ENCODE measurements around the gene F12.

The F12 gene

DNA sequence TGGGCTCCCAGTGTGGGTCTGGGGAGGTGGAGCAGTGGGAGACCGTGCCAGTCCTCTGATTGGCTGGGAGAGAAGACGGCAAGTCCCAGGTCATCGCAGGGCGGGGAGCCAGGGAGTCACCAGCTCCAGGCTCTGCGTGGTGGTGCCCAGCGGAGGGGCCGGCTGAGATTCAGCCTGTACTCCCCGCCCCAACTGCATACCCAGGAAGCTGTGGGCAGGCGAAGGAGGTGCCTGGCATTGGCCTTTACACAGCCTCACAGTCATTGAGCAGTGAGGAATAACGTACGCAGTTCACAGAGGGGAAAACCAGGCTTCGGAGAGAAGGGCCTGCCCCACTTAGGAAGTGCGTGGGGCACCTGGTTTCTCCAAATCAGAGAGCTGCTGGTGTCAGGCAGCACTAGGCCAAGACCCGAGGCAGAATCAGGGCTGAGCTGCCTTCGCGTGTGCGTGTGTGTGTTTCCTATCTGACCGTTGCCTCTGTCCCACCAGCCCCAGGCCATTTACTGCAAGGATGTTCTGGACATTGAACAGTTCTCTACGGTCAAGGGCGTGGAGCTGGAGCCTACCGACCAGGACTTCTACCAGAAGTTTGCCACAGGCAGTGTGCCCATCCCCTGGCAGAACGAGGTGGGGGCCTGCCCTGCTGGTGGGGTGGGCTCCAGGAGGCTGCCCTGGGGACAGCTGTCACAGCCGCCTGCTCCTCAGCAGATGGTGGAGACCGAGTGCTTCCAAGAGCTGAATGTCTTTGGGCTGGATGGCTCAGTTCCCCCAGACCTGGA, 31.0 kb upstream of the F12 start:
- Mint-ChIP-seq H3K27ac (peak overlapping the region; percentile 82), H3K27me3 (no peaks in the 10 kb centered on the region), H3K9me3 (no peaks in the 10 kb centered on the region), H3K36me3 (ENCODE audit: low read depth) (peaks cover 48% of the 10 kb centered on the region), H3K4me3 (peak overlapping the region; percentile 20), H3K4me1 (ENCODE audit: low read depth) (peaks cover 60% of the 10 kb centered on the region)

DNA sequence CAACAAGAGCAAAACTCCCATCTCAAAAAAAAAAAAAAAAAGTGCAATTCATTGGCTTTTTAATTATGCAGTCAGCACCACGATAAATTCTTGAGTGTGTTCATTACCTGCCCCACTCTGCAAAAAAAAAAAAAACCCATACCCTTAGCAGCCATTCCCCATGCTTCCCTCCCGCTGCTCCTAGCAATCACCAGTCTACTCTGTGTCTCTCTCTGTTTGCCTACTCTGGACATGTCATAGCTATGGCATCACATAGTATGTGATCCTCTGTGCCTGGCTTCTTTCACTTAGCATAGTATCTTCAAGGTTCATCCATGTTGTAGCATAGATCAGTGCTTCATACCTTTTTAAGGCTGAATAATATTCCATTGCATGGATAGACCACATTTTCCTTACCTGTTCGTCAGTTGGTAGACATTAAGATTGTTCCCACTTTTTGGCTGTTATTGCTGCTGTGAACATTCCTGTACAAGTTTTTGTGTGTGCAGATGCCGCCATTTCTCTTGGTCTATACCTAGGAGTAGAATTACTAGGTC, 30.2 kb upstream of the F12 start:
- peaks cover 59% of the 10 kb centered on the region for H3K4me1 Mint-ChIP-seq (ENCODE audit: low read depth)
- peak overlapping the region; percentile 20 for H3K4me3 Mint-ChIP-seq
- H3K27ac Mint-ChIP-seq = peak overlapping the region; percentile 82
- peaks cover 56% of the 10 kb centered on the region for H3K36me3 Mint-ChIP-seq (ENCODE audit: low read depth)
- no peaks in the 10 kb centered on the region for H3K27me3 Mint-ChIP-seq
- no peaks in the 10 kb centered on the region for H3K9me3 Mint-ChIP-seq

DNA sequence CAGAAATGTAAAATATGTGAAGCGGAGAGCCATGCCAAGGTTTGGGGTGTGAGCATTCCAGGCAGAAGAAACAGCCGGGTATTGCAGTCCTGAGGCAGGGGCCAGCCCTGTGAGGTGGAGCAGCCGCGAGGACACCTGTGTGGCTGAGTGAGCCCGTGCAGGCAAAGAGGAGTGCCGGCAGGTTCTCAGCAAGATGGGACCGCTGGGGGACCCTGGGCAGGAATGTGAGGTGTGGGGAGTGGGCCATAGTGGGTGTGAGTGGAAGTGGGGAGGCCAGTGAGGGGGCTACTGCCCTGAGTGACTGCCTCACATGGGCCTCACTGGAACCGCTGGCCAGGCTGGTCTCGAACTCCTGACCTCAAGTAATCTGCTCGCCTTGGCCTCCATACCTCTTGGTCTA, 29.1 kb upstream of the F12 start:
- Mint-ChIP-seq H3K4me1 (ENCODE audit: low read depth) (peaks cover 61% of the 10 kb centered on the region), H3K27me3 (no peaks in the 10 kb centered on the region), H3K27ac (no peak overlapping the region), H3K36me3 (ENCODE audit: low read depth) (peaks cover 67% of the 10 kb centered on the region), H3K4me3 (no peak overlapping the region), H3K9me3 (no peaks in the 10 kb centered on the region)

DNA sequence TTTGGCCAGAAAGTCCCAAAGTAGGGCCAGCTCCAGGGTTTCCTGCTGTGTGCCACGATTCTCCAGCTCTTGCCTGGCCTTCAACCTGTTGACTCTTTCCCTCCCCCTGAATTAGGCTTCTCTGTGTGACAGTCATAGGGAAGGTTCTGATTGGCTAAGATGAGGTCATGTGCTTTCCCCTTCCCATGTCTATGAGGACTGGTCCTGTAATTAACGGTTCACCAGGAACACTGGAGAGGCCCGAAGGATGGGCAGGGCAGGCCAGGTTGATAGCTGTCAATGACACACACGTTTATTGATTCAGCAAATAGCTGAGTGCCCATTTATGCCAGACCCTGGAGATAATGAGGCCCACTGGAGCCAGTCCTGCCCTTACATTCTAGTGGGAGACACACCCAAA, 28.3 kb upstream of the F12 start:
- no peak overlapping the region for H3K4me3 Mint-ChIP-seq
- peaks cover 70% of the 10 kb centered on the region for H3K36me3 Mint-ChIP-seq (ENCODE audit: low read depth)
- H3K27me3 Mint-ChIP-seq = no peaks in the 10 kb centered on the region
- no peaks in the 10 kb centered on the region for H3K9me3 Mint-ChIP-seq
- H3K27ac Mint-ChIP-seq = peak overlapping the region; percentile 36
- peaks cover 70% of the 10 kb centered on the region for H3K4me1 Mint-ChIP-seq (ENCODE audit: low read depth)

DNA sequence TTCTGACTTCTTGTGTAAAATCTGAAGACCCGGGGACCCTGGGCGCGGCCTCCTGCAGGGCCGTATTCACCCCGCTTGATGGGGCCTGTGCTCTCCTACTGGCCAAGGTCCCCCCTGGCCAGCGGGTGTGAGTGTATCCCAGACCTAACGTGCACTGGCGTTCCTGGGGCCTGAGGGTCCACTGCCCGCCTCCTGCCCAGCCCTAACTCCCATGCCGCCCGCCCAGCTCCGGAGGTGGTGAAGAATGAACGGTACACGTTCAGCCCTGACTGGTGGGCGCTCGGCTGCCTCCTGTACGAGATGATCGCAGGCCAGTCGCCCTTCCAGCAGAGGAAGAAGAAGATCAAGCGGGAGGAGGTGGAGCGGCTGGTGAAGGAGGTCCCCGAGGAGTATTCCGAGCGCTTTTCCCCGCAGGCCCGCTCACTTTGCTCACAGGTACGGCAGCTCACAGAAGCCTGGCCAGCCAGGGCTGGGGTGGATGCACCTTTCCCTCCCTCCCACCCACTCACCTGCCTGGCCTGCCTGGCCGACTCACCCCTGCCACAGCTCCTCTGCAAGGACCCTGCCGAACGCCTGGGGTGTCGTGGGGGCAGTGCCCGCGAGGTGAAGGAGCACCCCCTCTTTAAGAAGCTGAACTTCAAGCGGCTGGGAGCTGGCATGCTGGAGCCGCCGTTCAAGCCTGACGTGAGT, 26.6 kb upstream of the F12 start:
- H3K36me3 Mint-ChIP-seq (ENCODE audit: low read depth) = peaks cover 71% of the 10 kb centered on the region
- no peak overlapping the region for H3K4me3 Mint-ChIP-seq
- no peaks in the 10 kb centered on the region for H3K27me3 Mint-ChIP-seq
- H3K9me3 Mint-ChIP-seq = no peaks in the 10 kb centered on the region
- H3K27ac Mint-ChIP-seq = no peak overlapping the region
- H3K4me1 Mint-ChIP-seq (ENCODE audit: low read depth) = peaks cover 82% of the 10 kb centered on the region

DNA sequence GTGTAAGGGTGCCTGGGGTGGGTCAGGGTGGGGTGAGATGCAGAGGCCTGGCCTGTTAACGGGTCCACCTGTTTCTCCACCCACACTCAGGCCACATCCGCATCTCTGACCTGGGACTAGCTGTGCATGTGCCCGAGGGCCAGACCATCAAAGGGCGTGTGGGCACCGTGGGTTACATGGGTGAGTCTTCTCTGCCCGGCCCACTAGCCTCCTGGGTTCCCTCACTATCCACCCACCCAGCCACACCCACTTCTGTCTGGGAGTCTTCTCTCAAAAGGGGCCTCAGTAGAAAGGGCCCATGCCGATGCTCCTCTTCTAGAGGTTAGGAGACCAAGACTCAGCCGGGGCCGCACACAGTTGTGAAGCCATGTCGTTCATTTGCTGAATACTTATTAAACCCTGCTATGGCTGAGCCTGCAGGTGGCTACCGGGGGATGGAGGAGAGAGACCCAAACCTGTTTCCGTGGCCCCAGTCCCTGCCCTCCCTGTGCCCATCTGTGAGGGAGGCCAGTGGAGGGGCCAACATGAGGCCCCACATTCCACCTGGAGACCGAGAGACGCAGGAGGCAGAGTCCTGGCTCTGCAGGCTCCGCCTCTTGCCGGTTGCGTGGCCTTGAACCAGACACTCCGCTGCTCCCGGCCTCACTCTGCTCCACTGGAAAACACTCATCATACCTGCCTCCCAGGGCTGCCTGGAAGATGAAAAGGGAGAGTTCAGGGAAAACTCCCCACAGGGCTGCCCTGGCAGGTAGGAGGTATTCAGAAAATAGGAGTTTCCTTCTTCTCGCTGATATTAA, 25.8 kb upstream of the F12 start:
- Mint-ChIP-seq H3K9me3 (no peaks in the 10 kb centered on the region), H3K4me3 (no peak overlapping the region), H3K27me3 (no peaks in the 10 kb centered on the region), H3K27ac (no peak overlapping the region), H3K4me1 (ENCODE audit: low read depth) (peaks cover 85% of the 10 kb centered on the region), H3K36me3 (ENCODE audit: low read depth) (peaks cover 79% of the 10 kb centered on the region)

DNA sequence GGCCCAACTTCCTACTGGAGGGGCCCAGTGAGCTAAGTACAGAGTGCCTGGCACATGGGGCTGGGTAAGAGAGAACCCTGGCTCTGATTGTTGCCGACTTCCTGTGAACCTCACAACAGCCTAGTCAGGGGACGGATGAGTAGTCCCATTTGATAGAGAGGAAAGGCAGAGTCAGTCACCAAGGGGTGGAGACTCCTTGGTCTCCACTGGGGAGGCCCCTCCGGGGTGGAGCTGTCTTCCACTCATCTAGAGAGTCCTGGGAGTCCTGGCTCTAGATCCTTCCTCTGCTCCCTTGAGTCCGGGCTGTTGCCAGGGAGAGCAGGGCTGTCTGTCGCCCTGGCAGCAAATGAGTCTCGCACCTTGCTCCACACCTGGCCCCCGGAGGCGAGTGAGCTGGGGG, 25.1 kb upstream of the F12 start:
- Mint-ChIP-seq H3K9me3 (no peaks in the 10 kb centered on the region), H3K27ac (peak overlapping the region; percentile 84), H3K27me3 (no peaks in the 10 kb centered on the region), H3K4me1 (ENCODE audit: low read depth) (peaks cover 85% of the 10 kb centered on the region), H3K4me3 (peak overlapping the region; percentile 57), H3K36me3 (ENCODE audit: low read depth) (peaks cover 80% of the 10 kb centered on the region)

DNA sequence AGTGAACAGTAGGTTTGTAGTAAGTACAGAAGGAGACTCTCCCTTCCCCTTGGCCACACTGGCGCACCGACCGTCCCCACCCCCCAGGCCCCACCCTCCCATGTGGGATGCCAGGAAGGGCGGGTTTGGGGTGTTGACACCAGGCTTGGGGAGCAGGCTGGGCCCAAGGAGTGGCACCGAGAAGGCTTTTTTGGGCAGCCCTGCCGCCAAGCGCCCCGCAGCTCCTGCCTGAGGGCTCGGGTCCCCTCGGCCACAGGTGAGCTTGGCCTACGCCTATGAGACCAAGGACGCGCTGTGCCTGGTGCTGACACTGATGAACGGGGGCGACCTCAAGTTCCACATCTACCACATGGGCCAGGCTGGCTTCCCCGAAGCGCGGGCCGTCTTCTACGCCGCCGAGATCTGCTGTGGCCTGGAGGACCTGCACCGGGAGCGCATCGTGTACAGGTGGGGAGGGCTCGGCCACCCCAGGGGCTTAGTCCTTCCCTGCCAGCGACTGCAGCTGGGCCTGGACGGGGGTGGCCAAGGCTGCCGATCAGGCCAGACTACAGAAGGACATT, 24.4 kb upstream of the F12 start:
- peak overlapping the region; percentile 85 for H3K27ac Mint-ChIP-seq
- no peaks in the 10 kb centered on the region for H3K27me3 Mint-ChIP-seq
- H3K4me3 Mint-ChIP-seq = peak overlapping the region; percentile 35
- H3K36me3 Mint-ChIP-seq (ENCODE audit: low read depth) = peaks cover 81% of the 10 kb centered on the region
- peaks cover 87% of the 10 kb centered on the region for H3K4me1 Mint-ChIP-seq (ENCODE audit: low read depth)
- H3K9me3 Mint-ChIP-seq = no peaks in the 10 kb centered on the region

DNA sequence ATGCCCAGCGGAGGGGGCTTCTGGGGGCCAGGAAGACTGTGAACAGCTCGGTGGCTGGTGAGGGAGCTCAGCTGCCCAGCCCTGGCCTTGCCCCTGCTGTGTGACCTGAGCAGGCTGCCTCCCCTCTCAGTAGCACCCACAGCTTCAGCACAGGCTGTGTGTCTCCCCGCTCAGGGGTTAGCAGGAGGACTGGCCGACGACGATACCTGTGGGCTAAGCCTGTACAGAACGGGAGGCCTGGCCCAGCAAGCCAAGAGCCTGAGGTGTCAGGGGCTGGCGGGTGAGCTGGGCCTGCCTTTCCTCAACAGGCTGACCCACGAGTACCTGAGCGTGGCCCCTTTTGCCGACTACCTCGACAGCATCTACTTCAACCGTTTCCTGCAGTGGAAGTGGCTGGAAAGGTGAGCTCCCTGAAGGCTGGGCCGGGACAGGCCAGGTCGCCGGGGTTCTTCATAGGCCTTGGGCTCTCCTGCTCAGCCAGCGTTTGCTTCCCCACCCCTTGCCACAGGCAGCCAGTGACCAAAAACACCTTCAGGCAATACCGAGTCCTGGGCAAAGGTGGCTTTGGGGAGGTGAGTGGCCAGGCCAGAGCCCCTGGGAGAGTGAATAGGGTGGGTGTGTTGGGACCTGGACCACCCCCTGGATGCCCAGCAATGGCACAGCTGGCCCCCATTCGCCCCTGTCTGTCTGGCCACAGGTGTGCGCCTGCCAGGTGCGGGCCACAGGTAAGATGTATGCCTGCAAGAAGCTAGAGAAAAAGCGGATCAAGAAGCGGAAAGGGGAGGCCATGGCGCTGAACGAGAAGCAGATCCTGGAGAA, 23.7 kb upstream of the F12 start:
- H3K27ac Mint-ChIP-seq = peak overlapping the region; percentile 85
- no peaks in the 10 kb centered on the region for H3K9me3 Mint-ChIP-seq
- peaks cover 94% of the 10 kb centered on the region for H3K4me1 Mint-ChIP-seq (ENCODE audit: low read depth)
- H3K4me3 Mint-ChIP-seq = peak overlapping the region; percentile 48
- H3K27me3 Mint-ChIP-seq = no peaks in the 10 kb centered on the region
- H3K36me3 Mint-ChIP-seq (ENCODE audit: low read depth) = peaks cover 79% of the 10 kb centered on the region

DNA sequence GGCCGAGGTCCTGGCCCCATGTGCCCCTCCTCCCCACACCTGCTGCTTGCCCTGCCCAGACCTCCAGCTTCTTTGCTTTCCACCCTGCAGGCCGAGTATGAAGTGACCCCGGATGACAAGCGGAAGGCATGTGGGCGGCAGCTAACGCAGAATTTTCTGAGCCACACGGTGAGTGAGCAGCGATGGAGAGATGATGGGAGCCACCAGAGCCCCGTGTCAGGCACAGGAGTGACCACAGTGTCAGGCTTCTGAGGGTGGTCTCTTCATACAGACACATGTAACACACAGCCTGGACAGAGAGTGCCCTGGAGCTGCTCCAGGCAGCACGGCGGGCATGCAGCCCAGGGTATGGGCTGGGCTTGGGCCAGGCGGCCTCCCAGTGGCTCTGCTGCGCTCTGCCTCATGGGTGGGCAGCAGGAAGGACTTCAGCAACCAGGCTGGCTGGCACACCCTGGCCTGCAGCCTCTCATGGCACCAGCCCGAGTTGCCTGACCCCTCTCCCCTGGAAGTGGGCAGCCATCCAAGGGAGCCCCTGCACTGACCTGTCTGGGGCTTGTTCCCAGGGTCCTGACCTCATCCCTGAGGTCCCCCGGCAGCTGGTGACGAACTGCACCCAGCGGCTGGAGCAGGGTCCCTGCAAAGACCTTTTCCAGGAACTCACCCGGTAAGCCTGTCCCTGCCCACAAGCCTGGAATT, 22.9 kb upstream of the F12 start:
- Mint-ChIP-seq H3K27ac (peak overlapping the region; percentile 97), H3K9me3 (no peaks in the 10 kb centered on the region), H3K4me3 (peak overlapping the region; percentile 95), H3K27me3 (no peaks in the 10 kb centered on the region), H3K36me3 (ENCODE audit: low read depth) (peaks cover 76% of the 10 kb centered on the region), H3K4me1 (ENCODE audit: low read depth) (peaks cover 93% of the 10 kb centered on the region)

DNA sequence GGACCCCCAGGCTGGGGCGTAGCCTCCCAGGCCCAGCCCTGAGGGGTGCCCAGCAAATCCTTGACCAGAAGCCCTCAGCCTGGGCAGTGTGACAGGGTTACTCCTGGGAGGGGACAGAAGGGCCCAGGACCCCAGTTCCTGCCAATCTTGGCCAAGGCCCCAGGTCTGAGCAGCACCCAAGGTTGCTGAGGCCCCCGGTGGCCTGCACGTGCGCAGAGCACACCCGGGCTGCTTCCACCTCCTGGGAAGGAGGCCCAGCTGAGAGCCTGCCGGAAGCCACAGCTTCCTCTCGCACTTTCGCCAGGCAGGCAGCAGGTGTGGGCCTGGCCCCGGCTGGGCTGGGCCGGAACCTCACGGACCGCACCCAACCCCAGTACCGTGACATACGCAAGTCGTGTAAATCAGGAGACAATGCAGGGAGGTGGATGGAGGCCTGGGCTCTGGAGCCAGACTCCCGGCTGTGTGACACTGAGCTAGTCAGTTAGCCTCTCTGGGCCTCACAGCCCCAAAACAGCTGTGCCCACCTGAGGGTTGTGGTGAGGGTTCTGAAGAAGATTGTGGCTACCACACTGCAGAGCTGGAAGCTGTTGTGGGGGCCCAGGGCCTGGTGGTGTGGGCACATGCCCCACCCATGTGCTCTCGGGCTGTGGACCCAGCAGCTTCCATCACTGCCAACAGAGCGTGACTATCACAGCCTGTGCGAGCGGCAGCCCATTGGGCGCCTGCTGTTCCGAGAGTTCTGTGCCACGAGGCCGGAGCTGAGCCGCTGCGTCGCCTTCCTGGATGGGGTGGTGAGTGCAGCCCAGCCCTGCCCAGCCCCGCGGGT, 22.2 kb upstream of the F12 start:
- Mint-ChIP-seq H3K9me3 (no peaks in the 10 kb centered on the region), H3K4me1 (ENCODE audit: low read depth) (peaks cover 85% of the 10 kb centered on the region), H3K36me3 (ENCODE audit: low read depth) (peaks cover 69% of the 10 kb centered on the region), H3K27me3 (no peaks in the 10 kb centered on the region), H3K27ac (peak overlapping the region; percentile 97), H3K4me3 (peak overlapping the region; percentile 95)

DNA sequence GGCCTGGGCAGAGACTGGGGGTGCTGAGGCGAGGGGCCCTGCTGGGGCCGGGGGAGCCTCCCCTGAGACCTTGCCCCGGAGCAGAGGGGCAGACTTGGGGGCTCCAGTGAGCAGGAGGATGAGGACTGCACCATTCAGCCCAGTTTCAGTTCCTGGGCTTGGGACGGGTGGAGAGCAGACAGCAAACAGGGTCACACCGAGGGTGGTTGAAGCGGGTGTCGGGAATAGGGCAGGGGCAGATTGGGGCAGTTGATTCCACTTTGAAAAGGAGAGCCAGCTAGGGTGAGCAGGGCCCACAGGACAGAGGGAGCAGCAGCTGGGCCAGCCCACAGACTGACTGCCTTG, 21.6 kb upstream of the F12 start:
- Mint-ChIP-seq H3K9me3 (no peaks in the 10 kb centered on the region), H3K4me3 (peak overlapping the region; percentile 95), H3K4me1 (ENCODE audit: low read depth) (peaks cover 86% of the 10 kb centered on the region)

More for the DNA sequence above, 21.6 kb upstream of the F12 start:
- Mint-ChIP-seq H3K27ac (peak overlapping the region; percentile 97), H3K27me3 (no peaks in the 10 kb centered on the region), H3K36me3 (ENCODE audit: low read depth) (peaks cover 66% of the 10 kb centered on the region)
